Stimulated activated CD4-positive, alpha-beta T cell treated with anti-CD3 and anti-CD28 coated beads, Interleukin-15, amount 100 ng/mL, for 24 hours (primary cell): ENCODE data around the gene VIT.
"Not testable (repeated sequence)": the region's sequence is repeated elsewhere in the genome, so short reads cannot be mapped to it uniquely, and the experiment has no call there.

Experiments
- DNase-seq: peaks from one replicate; pipeline ENCODE4 v3.0.0-alpha.2; 2020

The VIT gene

DNA sequence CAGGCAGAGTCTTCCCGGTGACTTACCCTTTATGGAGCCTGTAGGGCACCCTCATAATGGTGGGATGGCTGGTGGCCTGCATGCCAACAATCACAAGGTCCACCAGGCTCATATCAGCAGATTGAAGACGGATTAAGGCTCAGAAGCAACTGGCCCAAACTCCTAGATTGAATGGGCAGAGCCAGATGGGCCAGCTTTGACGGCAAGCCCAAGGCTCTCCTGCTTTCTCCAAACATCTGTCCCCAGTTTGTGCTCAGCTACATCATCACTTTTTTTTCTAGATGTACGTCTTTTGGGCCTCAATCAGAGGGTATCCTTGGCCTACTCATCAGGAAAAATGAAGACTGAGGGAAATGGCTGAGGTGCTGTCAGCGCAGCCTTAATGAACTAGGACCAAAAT is 114.6 kb downstream of the VIT start:
- no peak for DNase-seq

DNA sequence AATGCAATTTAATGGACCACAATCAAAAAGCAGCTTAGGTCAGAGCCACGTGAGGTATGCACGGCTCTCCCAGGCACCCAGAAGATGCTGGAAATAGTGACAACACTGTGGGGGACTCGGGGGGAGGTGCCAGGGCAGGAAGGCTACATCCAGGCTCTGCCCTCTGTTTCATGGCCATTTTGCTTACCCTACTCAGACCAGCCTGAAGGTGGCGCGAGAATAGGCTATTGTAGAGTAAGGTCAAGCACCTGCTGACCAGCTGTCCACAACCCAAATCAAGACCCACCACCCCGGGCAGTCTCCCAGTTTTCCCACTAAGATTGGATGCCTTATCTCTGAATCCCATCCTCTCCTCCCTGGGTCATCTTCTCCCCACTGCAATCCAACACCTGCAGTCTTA is 115.7 kb downstream of the VIT start:
- no peak for DNase-seq

DNA sequence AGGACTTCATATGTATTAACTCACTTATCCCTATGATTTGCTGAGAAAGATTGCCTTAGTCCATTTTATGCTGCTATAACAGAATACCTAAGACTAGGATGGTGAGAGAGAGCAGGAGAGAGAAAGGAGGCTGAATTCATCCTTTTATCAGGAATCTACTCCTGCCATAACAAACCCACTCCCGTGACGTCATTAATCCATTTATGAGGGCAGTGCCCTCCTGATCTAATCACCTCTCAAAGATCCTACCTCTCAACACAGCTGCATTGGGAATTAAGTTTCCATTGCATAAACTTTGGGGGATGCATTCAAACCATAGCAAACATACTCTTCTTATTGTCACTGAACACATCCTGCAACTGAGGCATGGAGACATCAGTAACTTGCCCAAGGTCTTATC is 122.0 kb downstream of the VIT start:
- no peak for DNase-seq

DNA sequence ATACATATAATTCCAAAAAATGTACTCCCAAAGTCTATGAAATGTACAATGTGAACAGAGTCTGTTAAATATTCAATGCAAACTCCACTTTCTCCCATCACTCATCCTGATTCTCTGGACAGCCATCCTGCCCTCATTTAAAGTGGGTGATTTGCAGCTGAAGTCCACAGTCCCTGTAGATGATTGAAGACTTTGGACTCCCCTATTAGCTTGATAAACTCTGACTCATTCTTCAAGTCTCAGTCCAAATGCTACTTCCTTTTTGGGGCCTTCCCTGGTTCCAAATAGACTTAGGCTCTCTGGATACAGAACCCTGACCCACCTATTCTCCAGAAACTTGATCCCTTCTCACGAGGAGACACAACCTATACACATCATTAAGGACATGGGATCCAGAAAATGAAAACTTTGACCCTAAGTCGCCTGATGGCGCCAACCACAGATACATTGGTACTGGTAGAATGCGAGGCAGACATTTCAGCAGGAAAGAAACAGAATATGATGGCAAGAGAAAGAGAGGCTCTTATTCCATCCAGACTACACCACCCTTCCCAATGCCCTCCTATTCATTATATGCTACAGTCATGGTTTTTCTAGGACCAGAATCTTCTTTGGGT is 122.7 kb downstream of the VIT start:
- no peak for DNase-seq

DNA sequence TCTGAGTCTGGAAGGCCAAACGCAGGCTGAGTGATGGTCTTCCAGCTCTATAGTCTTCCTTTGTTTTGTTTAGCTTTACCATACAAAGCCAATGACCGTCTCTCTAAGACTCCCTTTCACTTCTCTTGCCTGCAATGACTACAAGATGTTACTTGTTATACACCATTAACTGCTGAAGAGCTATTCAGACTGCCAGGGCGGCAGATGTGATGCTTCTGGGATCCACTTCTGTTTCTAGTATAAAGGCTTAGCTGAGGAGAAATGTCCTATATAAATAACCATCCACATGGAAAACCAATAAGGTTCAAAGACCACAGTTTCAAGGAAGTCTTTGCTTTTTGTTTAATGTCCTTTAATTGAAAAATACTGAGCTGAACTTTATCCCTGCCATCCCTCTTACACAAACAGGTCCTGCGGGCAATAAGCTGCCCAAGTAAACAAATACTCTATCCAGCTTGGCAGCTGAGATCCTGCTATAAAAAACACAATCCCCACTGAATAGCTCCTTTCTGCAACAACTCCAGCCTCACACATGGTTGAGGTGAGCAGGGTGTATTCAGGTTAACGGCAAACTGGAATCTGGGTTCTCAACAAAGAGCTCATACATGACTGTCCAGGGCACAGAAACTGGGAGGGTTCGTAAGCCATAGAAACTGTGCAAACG is 124.6 kb downstream of the VIT start:
- no peak for DNase-seq

DNA sequence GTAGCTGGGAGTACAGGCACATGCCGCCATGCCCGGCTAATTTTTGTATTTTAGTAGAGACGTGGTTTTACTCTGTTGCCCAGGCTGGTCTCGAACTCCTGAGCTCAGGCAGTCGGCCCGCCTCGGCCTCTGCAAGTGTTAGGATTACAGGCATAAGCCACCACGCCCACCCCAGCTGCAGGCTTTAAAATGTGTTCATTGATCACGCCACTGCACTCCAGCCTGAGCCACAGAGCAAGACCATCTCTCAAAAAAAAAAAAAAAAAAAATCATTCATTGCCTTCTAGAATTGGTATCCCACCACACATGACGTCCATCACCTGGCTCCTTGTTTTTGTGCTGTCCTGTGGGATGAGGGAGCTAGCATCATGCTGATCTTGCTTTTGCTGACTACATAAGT is 127.4 kb downstream of the VIT start:
- DNase-seq = no peak

DNA sequence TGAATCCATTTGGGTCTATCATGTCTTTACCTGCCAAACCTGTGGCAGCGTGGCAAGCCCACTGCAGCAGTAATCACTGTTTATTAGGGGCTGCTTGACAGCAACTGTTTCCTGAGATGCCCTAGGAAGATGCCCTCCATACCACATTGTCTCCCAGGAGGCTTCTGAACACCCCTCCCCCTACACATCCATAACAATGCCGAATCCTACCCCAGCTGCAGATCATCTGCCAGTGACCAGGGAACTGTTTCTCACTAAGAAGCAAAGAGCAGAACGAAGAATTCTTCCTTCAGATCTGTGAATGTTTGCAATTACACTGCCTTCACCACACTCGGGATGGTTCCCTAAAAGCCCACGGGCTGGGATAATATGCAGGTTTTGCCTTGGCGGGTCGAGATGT is 127.8 kb downstream of the VIT start:
- no peak for DNase-seq

DNA sequence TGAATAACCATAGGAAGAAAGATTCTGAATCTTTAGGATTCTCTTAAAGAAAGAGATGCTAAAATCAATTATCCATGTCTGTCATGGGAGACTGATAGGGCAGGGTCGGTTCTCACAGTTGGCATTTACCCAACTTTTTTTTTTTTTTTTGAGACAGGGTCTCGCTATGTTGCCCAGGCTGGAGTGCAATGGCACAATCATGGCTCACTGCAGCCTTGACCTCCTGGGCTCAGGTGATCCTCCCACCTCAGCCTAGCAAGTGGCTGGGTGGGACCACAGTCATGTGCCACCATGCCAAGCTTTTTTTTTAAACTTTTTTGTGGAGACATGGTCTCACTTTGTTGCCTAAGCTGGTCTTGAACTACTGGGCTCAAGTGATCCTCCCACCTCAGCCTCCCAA is 128.2 kb downstream of the VIT start:
- not testable (repeated sequence) for DNase-seq

DNA sequence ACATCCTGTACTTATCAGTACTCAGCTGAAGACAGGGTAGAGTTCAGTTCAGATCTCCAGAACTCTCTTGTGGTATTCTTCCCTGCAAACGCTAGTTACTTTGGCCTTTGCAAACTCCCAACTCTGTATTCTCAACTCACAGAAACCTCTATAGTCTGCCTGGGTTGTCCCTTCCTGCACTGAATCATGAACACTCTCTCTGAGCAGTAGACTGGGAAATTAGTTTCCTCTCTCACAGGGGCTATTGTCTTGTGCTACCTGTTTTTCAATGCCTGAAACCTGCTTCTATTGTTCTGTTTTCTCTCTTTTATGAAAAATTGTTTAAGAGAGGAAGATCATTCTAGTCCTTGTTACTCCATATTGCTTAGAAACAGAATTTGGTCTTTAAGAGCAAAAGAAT is 134.7 kb downstream of the VIT start:
- no peak for DNase-seq

DNA sequence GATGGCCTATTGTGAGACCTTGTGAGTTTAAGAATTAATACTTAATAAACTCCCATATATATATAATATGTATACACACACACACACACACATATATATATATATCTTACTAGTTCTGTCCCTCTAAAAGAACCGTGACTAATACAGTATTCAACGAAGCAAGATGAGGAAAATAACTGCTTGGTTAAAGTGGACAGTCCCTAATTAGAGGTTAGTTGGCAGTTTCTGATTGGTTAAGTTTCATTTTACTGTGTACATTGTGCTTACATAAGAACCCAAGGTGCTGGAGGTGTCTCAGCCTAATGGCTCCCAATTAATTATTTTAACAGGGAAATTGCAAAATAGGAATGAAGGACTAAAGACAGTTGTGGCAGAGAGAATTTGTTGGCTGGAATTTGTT is 137.7 kb downstream of the VIT start:
- no peak for DNase-seq

DNA sequence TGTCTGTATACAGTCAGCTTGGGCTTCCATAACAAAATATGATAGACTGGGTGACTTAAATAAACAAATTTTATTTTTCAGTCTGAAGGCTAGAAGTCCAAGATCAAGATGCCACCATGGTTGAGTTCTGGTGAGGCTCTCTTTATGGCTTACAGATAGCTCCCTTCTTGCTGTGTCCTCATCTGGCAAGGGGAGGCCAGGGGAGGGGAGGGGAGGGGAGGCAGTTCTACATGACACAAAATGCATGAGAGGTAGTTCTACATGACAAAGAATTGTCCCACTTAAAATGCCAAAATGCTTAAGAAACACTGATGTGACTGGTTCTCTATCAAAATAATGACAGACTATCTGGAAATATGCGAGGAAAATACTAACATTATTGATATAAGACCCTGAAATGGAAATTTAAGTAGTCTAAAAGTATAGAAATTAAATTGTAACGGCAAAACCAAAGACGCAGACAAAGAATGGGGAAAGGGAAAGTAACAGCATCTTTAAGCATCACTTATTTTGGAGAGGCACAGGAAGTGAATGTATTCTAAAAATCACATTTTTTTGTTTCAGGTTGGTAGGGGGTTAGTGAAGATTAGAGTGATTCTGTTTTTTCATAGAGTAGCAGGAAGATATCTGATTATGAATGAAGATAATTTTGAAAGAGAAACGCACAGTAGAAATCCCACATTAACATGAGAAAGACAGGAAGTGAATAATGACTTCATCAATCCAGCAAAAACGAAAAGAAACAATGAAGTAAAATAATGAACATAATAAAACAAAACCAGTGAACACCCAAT is 138.4 kb downstream of the VIT start:
- DNase-seq = no peak

DNA sequence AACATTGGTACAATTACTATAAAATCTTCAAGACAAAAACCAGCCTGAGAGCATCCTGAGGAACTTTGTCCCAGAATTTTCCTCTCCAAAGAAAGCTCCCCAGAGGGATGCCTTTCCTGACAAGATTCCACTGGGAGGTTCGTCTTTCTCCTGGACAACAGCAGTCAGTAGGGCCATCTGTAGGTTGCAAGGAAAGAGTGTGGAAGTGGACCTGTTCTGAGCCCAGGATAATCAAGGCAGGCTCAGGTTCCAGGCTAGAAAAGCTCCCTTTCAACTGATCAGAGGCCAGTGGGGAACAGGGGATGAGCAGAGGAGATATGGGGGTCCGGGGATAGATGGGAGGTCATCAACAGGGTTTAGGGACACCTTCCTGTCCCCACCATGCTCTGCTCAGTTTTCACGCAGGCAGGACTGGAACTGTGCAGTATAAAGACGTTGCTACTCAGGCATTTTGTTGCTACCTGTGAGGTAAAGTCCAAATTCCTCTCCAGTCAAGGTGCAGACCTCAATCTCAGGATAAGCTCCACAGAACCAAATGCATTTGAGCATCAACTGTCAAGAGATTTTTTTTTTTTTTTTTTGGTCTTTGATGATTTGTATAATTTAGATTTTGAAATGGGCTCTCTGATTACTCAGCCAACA is 143.6 kb downstream of the VIT start:
- DNase-seq = no peak

DNA sequence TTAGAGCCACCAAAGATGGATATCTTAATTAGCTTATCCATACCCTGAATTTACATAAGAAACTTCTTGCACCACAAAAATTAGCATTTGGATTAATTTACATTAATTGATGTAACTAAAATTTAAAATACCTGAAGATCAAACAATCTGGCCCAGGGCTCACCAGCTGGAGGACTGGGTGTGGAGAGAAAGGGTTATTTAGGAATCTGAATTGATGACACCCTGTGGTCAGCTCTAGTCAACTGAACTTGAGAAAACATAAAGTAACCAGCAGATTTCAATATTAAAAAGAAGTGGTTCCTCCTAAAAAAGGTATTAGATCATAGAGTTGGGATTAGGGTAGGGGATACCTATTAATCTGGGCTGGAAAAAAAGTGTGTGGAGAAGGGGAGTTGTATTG is 147.3 kb downstream of the VIT start:
- DNase-seq = no peak

DNA sequence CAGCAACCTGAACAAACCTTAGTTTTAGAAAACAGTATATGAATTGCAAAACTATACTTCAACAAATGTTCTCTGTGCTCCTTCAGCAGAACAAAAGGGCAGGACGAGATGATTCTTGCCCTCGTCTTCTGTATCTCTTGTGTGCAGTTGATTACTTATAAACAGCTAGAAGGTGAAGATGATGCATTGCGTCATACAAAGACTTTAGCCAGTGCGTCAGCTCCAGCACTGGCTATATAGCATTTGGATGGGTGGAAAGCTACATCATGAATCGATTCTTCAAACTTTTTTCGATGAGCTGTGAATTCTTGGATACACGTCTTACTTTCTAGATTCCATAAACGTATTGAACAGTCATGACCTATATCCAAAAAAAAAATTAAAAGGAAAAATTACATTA is 152.8 kb downstream of the VIT start:
- no peak for DNase-seq

DNA sequence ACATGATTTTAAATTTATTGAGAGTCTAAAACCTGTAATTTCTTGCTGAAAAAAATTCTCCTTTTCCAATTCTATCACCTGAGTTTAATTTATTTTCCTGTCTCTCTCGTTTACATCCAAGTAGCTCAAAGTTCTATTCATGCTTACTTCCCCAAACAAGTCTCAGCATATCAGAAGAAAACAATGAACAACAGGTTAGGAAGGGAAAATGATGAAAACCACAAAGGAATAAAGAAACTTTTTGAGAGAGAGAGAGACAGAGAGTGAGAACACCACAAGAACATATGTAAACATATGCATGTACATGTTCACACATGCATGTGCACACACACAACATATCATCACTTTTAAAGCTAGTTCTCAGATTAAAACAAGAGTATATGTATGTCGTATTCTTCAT is 157.7 kb downstream of the VIT start:
- no peak for DNase-seq

DNA sequence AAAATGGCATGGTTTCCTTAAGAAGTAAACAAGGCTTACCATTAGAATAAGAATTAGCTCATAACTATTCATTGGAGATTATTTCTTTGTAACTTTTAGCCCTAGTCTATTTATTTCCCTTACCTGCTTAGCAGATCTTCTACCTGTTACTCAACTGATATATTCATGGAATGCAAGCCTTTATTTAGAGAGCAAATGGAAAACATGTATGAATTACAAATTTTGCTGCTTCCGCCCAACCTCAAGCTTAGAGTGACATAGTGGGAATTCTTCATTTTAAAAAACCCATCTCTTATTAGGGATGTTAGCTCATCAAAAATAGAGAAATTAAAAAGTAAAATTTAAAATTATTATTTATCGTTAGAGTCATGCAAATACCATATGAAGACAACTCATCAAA is 158.9 kb downstream of the VIT start:
- no peak for DNase-seq

DNA sequence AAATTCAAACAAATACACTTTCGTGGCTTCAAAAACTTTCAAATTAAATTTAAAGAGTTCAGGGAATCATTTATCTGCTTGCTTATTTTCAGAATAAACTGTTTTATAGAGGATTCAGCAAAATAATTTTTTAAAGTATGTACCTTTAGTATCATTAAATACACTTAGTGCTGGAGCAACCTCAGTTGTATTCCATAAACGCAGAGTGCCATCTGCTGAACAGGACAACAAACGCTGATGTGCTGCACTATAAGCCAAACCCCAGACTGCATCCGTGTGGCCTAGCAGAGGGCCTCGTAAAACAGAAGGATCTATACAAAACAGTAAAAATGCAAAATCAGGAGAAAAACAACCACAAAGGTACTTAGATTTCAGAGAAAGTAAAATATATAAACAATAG is 161.2 kb downstream of the VIT start:
- no peak for DNase-seq

DNA sequence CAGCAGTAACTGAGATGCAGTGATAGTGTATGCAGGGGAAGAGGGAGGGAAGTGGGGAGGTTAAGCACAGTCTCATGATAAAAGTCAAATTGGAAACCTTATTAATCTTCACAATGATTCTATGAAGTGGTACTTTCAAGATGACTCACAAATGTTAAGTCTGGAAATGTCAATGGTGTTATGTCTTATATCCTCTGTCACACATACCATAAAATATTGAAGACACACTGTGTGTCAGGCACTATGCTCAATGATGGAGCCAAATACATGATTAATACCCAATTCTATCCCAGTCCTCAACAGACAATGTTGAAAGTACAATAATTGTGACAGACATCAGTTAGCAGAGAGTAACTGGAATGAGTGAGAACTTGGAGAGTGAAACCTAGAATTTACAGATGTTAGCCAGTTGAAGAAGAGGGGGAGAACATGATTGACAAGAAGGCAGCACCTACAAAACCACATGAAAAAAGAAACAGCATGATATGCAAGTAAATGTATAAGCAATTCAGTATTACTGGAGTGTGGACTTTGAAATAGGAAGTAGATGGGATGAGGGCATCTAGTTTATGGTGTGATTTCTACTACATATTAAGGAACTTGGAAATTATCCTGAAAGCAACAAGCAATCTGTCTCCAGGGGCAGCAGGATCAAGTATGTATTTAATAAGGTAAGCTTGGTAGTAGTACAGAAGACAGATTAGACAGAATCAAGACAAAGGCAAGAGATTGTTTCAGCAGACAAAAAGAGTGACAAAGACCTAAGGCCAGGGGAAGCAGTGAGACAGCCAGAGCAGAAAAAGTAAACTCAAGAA is 162.3 kb downstream of the VIT start:
- DNase-seq = no peak

DNA sequence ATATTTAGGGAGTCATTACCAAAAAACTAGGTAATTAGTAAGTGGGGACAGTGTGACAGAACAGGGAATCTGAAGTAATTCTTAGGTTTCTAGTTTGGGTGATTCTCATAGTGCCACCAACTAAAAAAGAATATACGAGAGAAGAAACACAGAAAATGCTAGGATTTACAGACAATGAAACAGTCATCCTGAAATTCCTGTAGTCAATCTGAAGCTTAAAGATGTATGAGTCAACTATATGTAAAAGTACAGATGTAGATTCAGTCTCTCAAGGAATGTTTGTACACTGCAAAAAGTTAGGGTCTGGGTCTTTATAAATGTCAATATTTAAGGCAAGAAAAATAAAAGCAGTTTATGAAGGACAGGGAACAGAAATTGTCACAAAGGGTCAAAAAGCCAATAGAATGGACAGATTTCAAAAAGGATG is 162.9 kb downstream of the VIT start:
- DNase-seq = no peak

DNA sequence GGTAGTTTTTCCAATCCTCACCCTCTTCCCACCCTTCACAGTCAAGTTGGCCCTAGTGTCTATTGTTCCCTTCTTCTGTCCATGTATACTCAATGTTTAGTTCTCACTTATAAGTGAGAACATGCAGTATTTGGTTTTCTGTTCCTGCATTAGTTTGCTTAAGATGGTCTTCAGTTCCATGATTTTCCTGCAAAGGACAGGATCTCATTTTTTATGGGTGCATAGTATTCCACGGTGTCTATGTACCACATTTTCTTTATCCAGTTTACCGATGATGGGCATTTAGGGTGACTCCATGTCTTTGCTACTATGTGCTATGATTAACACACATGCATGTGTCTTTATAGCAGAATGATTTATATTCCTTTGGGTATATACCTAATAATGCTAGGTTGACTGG is 165.4 kb downstream of the VIT start:
- no peak for DNase-seq
